RPMI7951 (cell line): Measurements from ENCODE around the gene NDUFAF8. TPM values are rescaled to one million over a fixed set of nuclear protein-coding genes. Genes with fewer than 3 reads are reported as not detected.

Experiments used
- DNase-seq: peaks from one replicate; pipeline ENCODE4 v3.0.0-alpha.2; 2012; ENCODE audit warnings: low read depth
- total RNA-seq: library from RNA; depleted of rRNA; stranded (reverse); fragments of >200 nt; shearing (Covaris generic); gene quantifications from 2 replicates; pipeline ENCODE4 v1.2.3, GENCODE V29; 2014

Gene NDUFAF8
- total RNA-seq, 1 experiment from 2014 or later: 37.2 TPM

DNA sequence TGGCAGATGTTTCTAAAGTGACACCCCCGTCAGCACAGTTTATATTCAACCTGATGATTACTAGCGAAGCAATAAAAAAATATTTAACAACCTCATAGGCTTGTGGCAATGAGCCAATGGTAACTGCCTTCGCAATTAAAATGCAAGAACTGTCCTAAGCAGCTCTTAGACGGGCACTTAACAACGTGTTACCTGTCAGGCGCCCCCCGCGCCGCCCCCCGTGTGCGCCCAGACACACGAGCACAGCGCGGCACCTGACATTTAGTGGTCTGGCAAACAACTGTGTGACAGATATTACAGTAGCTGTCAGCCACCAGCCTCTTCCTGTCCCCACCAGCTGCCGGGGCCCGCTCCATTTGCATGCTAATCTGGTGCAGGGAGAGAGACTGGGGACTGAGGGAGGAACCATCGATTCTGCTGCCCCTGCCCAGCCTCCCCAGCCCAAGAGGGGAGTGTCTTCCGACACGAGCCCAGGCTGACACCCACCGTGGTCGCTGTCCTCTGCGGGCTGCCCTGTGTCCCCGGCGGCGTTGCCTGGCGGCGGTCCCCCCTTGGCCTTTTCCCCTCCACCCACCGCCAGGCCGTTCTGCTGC lies 12.7 kb downstream of the NDUFAF8 start:
- DNase-seq: no peak

DNA sequence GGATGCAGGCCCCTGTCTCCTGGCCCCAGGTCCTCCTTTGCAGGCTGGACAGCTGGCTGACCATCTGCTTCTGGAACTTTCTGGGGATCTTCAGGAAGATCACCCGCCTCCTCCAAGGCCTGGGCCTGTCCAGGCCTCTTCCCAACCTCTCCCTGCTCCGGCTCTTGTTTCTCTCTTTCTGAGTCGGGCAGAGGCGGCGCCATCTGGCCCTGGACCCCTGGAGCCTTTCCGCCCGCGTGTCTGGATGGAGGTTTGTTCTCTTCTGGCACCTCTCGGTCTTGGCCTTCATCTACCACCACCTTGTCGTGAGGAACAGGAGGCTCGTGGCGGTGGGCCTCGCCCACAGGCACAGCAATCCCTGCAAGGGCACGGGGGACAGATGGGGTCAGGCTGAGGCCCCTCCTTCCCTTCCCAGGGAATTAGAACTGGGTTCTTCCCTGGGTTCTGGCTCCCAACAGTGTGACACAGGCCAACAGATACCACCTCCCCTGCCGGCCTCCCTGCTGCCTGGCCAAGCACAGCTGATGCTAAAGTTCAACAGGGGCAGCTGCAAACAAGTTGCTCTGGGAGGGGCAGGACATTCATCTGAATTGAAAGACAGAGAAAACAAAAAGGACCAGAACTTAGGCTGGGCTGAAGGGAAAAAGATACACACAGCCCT lies 13.3 kb downstream of the NDUFAF8 start:
- no peak for DNase-seq

DNA sequence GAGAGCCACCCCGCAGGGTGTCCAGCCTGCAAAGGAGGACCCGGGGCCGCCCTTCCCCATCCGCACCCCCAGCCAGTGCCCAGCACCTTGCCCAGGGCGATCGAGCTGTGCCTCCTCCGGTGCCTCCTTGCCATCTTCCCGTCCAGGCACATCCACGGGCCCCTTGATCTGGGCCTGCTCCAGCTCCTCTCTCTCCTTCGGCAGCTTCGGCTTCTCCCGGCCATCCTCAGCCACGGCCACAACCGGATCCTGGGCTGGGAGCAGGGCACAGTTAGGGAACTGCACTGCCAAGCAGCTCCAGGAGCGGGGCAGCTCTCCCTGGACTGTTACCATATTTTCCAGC lies 13.8 kb downstream of the NDUFAF8 start:
- no peak for DNase-seq

DNA sequence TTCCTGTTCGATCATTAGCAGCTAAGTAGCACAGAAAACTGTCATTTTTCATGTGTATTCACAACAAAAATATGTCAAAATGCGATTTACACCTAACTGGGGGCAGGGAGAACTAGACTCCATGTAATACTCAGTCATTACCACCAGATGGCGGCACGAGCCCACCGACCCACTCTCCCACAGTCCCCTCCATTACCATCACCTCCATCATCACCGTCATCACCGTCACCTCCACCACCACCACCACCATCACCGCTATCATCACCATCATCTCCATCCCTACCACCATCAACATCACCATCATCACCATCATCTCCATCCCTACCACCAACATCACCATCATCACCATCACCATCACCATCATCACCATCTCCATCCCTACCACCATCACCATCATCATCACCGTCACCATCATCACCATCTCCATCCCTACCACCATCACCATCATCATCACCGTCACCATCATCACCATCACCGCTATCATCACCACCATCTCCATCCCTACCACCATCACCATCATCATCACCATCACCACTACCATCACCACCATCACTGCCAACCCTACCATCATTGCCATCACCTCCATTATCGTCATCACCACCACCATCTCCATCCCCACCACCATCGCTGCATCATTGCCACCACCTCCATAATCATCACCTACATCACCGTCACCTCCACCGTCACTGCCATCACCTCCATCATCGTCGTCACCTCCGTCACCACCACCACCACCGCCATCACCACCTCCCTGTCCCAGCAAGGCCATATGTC lies 14.4 kb downstream of the NDUFAF8 start:
- DNase-seq: peak; percentile 28

DNA sequence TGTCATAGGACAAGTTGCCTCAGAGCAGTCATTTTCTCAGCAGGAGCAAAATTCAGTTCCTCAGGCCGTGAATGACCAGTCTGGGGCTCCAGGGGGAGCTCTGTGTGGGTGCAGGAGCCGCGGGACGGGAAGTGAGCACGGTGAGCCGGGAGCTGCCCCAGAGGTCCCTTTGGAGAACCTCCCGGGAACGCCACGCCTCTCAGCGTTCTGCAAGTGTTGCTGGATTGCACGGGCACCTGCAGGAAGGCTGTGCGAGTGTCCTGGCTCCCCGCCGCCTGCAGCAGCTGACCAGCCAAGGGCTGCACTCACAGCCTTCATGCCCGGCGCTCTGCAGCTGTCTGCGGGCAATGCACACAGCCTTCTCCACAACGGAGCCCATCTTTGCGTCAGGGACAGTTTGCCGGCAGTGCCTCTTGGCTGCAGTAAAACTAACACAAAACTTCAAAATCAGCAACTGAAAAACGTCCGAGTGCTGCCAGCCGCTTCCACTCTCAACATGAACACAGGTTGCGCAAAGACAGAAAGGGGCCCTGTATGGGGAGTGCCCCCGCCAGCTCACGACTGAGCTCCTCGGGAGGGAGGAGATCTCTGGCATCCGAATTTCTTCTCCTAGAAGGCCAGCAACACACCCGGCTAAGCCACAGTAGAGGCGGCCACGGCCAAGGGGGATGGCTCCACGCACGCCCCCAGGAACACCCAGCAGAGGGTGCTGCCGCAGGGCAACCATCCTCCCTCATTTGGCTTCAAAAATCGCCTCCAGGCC lies 16.0 kb downstream of the NDUFAF8 start:
- peak; percentile 24 for DNase-seq

DNA sequence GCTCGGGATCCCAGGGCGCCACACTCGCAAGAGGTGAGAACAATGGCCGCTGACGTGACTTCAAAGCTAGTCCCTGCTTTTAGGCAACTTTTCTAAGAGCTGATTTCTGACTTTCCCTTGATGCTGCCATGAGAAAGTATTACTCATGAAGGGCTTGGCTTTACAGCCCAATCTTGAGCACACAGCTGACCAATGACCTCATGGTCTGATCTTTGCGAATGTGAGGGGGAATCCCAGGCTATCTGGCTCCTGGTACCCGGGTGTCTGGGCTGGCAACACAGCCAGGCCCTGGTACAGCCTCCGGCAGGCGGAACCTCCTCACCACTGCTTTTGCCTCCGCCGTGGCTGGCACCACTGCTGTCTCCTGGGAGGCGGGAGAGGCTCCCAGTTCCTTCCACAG lies 17.5 kb downstream of the NDUFAF8 start:
- DNase-seq: peak; percentile 34

DNA sequence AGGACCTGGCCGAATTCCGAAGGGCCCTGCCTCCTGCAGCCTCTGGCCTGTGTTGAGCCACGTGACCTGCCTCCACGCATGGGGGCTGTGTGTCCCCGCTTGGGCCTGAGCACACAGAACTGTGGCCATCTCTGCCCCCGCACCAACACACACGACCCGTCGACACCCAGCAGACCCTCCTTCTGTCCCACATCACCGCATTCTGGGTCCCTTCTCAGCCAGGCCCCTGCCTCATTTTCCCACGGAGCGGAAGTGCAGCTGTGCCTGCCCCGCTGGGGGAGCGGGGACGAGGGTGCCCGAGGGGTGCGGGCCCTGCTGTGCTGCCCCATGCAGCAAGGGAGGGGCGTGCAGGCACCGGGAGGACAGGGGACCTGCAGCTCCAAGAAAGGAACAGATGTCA lies 18.4 kb downstream of the NDUFAF8 start:
- DNase-seq: no peak

DNA sequence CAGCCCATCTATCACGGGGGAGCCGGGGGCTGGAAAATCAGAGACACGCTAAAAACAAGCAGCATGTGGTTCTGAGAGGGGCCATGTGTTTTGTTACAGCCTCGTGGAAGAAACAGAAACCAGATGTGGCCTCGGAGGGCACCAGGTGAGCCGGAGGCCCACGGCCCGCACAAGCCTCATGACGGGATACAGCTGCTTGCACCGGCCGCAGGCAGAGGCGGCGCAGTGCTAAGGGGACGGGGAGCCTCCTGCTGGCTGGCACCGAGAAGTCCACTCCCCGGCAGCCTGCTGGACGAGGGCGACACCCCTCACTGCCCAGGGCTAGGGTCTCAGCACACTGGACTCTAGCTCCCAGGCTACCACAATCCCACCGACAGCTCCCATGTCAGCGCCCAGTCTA lies 19.2 kb downstream of the NDUFAF8 start:
- DNase-seq: no peak

DNA sequence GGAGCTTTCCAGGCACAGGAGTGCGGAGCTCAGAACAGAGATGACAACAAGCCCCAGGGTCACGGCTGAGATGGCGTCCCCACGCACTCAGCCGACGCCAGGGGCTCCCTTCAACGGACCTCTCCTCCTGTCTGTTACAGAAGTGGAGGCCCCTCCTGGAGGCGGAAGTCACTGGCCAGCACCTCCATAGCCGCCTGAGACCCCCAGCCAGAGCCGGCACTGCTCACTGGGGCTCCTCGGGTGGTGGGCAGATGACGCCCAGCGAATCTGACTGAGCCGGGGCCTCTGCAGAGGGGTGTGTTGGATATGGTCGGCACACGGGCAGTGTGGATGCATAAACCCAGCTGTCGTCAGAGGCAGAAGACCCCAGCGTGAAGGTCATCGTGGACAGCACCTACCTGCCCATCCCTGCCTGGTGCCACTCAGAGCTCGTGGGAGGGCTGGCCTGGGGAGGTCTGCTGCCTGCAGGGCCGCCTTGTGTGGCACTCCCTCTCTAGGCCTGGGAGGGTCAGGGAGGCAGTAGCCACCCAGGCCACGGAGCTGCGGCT lies 20.0 kb downstream of the NDUFAF8 start:
- DNase-seq: no peak

DNA sequence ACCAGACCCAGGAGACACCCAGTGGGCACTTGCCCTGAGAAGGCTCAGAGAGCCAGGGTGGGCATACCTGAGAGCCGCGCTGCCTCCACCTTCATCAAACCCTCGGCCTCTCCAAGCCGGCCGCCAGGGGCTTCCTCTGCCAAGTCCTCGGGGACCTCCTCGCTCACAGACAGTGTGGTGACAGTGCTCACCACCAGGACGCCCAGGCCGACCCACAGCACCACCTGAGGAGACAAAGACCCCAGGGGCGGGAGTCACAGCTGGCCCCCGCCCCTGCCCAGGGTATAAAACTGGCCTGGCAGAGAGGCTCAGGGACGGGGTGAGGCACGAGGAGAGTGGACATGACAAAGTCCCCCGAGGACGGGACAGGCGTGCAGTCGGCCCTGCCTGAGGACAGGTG lies 21.1 kb downstream of the NDUFAF8 start:
- DNase-seq: no peak

DNA sequence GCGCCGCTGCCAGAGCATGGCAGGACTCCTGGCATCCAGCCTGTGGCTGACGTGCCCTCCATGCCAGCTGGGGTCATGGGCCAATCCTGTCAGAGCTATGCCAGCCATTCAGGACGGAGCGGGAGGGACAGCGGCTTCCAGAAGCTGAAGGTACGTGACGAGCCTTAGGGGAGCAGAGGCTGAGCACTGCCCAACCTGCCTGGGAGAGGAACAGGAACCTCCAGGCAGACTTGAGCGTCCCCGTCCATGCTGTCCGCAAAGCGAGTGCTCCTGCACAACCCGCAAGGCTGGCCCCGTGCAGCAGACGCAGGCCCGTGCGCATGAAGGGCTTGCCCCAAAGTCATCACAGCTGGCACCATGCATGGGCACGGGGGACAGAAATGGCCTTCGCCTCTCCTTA lies 21.5 kb downstream of the NDUFAF8 start:
- no peak for DNase-seq

DNA sequence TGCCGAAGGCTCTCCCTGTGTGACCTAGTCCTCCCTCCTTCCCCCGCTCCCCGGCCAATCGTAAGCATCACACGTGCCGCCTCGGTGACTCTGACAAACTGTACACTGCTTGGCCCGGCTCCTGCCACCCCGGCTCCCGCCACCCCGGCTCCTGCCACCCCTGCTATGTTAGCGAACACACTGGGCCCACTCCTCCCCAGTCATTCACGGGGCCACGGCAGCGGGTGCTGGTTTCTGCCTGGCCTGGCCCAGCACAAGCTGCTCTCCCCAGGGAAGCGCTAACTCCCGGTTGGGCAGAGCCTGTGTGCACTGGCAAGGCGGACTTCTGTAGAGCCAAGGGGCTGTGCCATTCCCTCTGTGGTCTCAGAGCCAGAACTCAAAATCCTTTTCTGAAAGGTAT lies 22.0 kb downstream of the NDUFAF8 start:
- no peak for DNase-seq

DNA sequence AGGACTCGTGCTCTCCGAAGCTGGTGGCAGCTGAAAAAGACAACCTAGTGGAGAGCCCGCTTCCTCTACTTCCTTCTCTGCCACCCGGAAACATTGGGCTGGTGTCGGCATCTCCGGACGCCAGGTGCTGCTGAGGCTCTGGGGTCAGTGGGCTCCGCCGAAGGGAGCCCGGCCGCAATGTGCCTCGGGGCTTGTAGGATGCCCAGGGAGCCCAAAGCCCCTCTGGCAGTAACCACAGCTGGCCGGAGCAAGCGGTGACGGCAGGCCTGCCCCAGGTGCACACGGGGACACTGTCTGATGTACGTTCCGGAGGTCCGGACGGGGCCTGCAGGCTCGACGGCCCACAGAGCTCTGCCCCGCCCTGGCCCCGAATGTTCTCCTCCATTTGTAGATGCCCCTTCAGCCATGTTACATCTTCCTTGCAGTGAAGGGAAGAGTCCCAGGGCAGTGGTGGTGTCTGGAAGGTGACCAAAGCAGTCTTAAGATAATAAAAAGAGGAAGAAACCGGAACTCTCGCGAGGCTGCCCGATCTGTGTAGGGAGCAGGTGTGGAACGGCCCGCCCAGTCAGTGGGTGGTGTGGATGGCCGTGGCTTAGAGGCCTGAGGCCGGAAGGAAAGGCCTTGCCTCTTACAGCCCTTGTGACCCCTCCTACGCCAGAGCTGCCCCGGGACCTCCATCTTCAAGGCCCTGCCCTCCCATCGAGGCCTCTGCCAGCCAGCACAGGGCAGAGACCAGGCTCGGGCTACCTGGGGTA lies 22.6 kb downstream of the NDUFAF8 start:
- DNase-seq: no peak

DNA sequence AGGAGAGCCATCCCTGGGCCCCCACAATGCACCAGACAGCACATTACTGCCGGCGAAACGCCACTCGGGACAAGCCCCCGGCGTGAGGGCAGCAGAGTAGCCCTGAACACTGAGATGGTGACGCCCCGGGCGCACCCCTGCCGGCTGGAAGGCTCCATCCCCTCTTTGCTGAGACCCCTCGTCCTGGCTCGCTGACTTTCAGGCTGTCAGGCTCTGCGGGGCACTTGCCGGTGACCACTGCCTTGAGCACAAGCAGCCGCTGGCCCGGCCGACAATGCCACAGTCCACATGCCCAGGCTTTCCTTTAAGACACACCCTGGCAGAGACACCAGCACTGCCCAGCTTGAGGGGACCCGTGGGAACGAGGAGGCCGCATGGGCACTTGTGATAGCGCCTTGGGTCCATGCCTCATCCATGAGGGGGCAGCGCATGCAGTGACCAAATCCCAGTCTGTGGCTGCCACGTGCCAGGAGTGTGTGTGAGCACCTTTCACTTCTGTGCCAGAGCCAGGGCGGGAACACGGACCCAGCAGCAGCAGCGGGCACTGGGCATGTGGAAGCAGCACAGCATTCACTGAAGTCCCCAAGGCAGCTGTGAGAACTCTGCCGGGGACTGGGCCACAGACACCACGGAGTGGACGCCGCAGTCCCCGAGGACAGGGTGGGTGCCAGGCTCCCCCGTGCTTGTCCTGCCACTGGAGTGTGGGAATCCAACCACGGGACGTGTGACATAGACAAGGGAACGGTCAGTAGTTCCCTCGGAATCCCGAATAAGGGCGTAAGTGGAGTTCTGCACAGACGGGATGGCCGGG lies 24.5 kb downstream of the NDUFAF8 start:
- no peak for DNase-seq

DNA sequence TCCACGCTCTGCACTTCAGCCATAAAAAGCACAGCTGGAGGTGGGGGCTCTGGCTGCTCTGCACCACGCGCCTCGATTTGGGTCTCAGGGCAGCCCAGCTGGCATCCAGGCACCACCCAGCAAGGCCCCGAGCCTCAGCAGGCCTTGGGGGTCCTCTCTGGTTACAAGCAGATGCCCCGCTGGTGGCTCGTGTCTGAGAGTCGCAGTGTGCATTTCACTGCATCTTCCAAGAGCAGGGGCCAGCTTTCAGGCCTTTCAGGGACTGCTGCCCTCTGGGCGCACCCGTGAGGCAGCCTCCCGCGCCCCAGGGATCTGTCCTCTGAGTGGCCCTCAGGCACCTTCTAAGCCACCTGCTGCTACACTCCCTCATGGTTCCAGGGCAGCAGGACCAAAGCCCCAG lies 25.5 kb downstream of the NDUFAF8 start:
- no peak for DNase-seq

DNA sequence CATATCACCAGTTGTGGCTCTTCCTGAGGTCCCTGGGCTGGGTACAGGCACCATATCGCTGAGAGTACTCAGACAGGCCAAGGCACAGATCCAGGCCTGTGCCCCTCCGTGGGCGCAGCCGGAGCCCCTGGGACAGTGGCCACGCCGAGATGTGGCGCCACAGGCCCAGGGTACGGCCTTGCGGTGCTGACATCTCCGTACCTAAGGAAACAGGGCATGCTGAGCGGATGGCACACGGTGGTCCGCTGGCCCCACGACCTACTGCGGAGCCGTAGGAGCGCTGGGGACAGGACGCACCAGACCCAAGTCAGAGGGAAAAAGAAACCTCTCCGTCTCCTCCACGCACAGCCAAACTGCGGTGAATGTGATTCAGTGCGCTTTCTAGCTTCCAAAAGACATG lies 26.5 kb downstream of the NDUFAF8 start:
- no peak for DNase-seq

DNA sequence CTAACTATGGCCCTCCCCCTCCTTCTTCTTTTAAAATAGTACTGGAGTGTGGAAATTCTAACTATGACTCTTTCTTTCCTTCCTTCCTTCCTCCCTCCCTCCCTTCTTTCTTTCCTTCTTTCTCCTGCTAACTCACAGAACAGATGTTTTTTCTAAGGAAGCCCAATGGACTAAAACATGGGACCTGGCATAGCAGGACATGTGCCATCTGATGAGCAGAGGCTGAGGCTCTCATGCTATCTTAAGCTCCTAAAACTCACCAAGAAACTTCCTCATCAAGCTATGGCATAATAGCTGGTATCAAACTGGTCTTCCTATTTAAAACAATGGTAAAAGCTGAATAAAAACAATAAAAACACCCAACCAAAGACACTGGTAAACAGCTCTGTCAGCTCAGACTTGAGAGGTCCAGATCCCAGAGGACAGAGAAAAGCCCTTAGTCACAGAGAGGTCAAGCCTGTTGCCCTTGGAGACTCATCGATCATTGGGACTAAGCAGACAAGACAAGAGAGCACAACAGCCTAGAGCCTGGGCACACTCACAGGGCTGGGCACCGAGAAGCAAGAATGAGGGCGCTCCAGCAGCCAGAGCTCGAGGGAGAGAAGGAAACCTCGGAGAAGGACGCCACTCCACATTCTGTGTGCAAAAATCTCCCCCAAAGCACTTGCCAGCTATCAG lies 28.4 kb downstream of the NDUFAF8 start:
- DNase-seq: no peak

DNA sequence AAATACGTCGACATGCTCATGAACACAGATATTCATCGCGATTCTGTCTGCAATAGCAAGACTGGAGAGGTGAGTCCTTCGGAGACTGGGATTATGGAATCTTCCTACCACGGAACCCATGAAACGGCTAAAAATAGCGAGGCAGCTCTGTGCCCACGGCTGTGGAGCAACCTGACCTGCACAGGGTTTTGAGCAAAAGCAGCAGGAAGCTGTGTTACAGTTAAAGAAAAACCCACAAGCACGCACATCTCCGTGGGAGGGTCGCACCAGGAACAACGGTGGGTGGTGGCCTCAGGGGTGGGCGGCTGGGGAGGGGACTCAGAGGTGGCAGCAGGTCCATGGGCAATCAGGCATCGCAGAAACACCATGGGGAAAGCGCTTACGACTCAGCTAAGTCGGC lies 31.2 kb downstream of the NDUFAF8 start:
- no peak for DNase-seq

DNA sequence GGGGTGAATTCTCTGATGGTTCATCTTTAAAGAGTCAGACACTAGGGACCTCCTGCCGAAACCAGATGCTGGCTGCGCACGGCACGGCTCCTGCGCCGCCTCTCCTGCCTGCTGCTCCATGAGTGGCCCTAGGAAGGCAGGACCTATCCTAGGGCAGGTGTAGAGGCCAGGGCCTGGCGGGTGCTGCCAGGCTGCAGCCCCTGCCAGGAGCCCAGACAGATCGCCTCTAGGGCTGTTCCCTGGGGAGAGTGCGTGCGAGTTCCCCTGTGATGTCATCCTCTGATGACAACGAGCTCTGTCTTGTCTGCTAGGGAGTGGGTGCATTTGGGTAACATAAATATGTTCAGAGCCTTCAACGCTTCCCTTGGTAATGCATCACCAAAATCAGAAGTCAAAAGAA lies 32.1 kb downstream of the NDUFAF8 start:
- DNase-seq: no peak

DNA sequence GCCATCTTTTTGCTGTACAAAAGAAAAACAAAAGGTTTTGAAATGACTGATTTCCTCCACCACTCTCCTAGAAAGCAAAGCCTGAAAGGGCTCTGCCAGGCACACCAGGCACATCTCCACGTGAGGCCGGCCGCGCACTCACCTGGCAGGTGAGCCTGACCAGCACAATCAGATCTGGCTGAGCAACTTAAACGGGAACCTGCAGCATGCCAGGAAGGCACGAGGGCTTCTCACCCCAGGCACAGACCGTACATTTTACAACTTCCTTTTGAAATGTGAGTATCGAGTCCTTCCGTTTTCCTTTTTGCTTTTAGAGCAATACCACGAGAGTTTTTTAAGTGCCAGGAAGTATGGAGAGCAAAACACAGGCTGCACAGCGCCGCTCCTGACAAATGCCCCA lies 33.5 kb downstream of the NDUFAF8 start:
- DNase-seq: no peak
